Upper lobe of right lung (tissue), 1 donor: ENCODE results near the gene LINGO1. TPM values are rescaled to one million over a fixed set of nuclear protein-coding genes. Genes with fewer than 3 reads are reported as not detected.

Source experiments
- ATAC-seq: fragments of 200-7000 bp; cut with Tn5 transposase; one replicate; pipeline ENCODE4 v1.9.1; 2020; ENCODE audit warnings: mild to moderate bottlenecking, moderate library complexity
- DNase-seq: peaks from one replicate; pipeline ENCODE4 v3.0.0-alpha.2; 2020
- H3K27ac ChIP-seq: fragments of 200-600 bp; one replicate; pipeline ENCODE4 v1.8.0; 2022
- H3K27me3 ChIP-seq: fragments of 200-600 bp; one replicate; pipeline ENCODE4 v1.8.0; 2022; ENCODE audit warnings: mild to moderate bottlenecking
- H3K36me3 ChIP-seq: fragments of 200-600 bp; one replicate; pipeline ENCODE4 v1.8.0; 2022
- H3K4me1 ChIP-seq: fragments of 200-600 bp; one replicate; pipeline ENCODE4 v1.8.0; 2022
- H3K4me3 ChIP-seq: fragments of 200-600 bp; one replicate; pipeline ENCODE4 v1.8.0; 2022; ENCODE audit warnings: mild to moderate bottlenecking
- H3K9me3 ChIP-seq: fragments of 200-600 bp; one replicate; pipeline ENCODE4 v1.8.0; 2022
- intact Hi-C: fragments of 100-400 bp; cut with DNase I; formaldehyde crosslinking; loops from one replicate; pipeline ENCODE4 v1.11.0; 2022
- total RNA-seq: library from RNA; stranded (reverse); fragmentation: NEBNext Ultra II Directional; extraction: Animal tissue kit (Norgen Biotek cat#: 25700); gene quantifications from one replicate; pipeline ENCODE4 v1.2.1, GENCODE V29; 2021
- TF ChIP-seq, protein P1 (sequence below): fragments of 200-600 bp; IDR thresholded peaks from one replicate; pipeline ENCODE4 v1.8.0; 2022; ENCODE audit warnings: antibody characterized with exemption
- donor health status: DM: no; HTN: yes; CAD: no; lungs with severe emphysema.

Gene LINGO1
- total RNA-seq, 1 donor from 2014 or later, result 0.98 TPM

DNA sequence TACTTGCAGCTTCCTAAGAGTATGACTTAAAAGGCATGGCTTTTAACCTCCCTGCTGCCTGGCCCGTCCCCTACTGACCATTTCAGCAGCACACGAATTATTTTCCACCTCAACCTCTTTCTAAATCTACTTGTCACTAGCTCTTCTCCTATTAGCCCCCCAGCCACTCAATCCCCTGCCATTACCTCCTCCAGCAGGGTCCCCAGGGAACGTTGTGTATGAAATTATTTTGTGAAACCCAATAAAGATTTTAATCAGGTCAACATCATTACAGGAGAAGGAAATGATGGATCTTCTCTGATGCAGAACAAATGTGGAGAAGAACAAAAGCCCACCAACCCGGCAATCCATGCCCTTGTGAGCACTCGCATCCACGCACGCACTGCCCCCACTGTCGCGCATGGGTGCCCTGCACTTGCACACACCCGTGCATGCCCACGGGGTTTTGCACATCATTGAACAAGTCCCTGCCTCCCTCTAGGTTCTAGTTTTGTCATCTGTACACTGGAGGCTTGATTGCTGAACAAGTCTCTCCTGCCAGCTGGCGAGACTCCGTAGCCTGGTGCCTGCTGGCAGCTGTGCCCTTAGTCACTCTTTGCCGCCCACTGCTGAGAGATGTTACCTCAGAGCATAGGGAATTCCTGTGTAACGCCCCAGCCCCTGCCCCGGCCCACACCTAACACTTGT, 51.6 kb downstream of the LINGO1 start:
- Histone ChIP-seq H3K9me3 (no peaks in the 10 kb centered on the region), H3K4me1 (no peaks in the 10 kb centered on the region), H3K27ac (no peak overlapping the region), H3K27me3 (no peaks in the 10 kb centered on the region), H3K36me3 (no peaks in the 10 kb centered on the region), H3K4me3 (no peak overlapping the region)
- ATAC-seq (no peak), DNase-seq (no peak)
- TF ChIP-seq, protein P1, sequence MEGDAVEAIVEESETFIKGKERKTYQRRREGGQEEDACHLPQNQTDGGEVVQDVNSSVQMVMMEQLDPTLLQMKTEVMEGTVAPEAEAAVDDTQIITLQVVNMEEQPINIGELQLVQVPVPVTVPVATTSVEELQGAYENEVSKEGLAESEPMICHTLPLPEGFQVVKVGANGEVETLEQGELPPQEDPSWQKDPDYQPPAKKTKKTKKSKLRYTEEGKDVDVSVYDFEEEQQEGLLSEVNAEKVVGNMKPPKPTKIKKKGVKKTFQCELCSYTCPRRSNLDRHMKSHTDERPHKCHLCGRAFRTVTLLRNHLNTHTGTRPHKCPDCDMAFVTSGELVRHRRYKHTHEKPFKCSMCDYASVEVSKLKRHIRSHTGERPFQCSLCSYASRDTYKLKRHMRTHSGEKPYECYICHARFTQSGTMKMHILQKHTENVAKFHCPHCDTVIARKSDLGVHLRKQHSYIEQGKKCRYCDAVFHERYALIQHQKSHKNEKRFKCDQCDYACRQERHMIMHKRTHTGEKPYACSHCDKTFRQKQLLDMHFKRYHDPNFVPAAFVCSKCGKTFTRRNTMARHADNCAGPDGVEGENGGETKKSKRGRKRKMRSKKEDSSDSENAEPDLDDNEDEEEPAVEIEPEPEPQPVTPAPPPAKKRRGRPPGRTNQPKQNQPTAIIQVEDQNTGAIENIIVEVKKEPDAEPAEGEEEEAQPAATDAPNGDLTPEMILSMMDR, result no peak
- intact Hi-C loops, result no loop called here

DNA sequence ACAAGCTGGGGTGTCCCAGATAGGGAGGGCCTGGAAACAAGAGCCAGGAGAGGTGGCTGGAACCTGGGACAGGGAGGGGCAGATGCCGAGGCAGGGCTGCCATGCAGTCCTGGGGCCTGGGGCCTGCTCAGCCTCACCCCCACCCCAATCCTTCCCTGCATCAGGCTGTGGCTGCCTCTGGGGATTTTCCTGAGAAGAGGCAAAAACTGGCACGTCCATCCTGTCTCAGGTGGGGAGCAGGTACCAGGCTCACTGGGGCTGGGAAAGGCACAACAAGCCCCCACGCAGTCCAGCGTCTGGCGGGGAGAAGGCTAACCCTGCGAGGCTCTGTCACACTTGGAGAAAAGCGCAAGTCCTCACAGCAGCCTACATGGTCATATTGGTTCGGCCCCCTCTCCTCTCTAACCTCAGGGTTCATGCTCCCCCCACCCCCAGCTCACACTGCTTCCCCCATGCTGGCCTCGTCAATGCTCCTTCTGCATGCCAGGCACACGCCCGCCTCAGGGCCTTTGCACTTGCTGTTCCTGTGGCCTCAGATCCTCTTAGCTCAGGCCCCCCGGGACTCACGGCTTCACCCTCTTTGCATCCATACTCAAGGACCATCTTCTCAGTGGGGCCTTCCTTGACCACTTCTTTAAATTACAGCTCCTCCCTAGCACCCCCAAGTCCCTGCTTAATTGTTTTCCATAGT, 53.1 kb downstream of the LINGO1 start:
- no peaks in the 10 kb centered on the region for H3K4me1 ChIP-seq
- DNase-seq (no peak), ATAC-seq (no peak)
- no peaks in the 10 kb centered on the region for H3K36me3 ChIP-seq
- TF ChIP-seq, protein P1, result no peak
- no peak overlapping the region for H3K4me3 ChIP-seq
- H3K9me3 ChIP-seq, result no peaks in the 10 kb centered on the region
- intact Hi-C loops, result no loop called here
- no peak overlapping the region for H3K27ac ChIP-seq
- H3K27me3 ChIP-seq, result no peaks in the 10 kb centered on the region

DNA sequence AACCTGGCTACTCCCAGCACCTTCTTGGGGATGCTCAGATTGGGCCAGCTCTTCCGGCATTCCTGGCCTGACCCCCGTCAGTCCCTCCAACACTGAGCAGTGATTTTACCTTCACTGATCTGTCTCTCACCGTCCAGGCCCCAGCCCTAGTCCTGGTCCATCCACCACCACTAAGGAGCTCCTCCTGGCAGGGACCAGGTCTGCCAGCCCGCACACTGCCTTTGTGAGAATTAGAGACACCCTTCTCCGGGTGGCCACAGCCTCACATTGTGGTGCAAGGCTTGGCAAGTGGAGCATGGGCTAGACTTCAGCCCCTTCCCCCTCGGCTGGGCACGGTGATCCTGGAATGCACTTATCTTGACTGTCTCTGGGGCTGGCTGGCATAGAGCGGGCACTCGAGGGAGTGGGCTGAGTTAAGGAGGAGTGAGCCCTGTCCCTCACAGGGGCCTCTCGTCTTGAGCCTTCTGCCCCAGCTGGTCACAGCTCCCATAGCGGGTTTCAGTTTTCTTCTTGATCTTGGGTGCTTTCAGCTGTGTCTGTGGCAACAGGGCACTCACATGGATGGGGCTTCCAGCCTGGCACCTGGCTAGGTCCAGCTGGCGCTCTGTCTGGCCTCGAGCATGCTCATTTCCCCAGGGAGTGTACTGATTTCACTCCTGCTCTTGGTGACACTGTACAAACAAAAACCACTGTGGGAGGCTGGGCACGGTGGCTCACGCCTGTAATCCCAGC, 53.9 kb downstream of the LINGO1 start:
- H3K27ac ChIP-seq, result no peak overlapping the region
- H3K4me1 ChIP-seq, result no peaks in the 10 kb centered on the region
- intact Hi-C loops, result no loop called here
- TF ChIP-seq, protein P1, result no peak
- no peaks in the 10 kb centered on the region for H3K9me3 ChIP-seq
- H3K36me3 ChIP-seq, result no peaks in the 10 kb centered on the region
- no peaks in the 10 kb centered on the region for H3K27me3 ChIP-seq
- ATAC-seq, result no peak
- H3K4me3 ChIP-seq, result no peak overlapping the region
- no peak for DNase-seq

DNA sequence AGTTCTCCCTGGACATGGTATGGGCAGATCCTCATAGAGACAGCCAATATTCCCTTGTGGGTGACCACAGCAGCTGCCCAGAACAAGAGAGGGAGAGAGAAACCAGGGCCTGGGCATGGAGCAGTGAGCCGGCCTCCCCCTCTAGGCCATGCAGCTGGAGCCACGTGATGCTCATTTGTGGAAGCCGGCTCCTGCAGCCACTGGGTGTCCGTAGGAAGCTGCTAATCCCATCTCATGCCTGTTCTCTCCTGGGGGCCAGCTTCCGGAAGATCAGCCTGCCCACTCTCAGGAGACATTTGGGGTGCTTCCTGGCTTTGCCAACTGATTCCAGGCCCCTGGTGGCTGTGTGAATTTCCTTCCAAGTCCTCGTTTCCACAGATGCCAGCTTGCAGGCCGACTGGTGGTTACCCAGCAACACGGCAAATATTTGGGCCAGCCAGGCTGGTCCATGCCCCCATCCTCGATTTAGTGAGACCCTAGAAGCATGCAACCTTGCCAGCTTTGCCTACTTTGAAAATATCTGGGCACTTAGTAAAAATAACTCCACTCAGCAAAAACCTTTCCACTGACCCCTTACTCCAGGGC, 55.3 kb downstream of the LINGO1 start:
- intact Hi-C loops, result no loop called here
- TF ChIP-seq, protein P1, result no peak
- no peaks in the 10 kb centered on the region for H3K27me3 ChIP-seq
- no peaks in the 10 kb centered on the region for H3K4me1 ChIP-seq
- no peak overlapping the region for H3K4me3 ChIP-seq
- H3K27ac ChIP-seq, result no peak overlapping the region
- ATAC-seq (no peak), DNase-seq (no peak)
- no peaks in the 10 kb centered on the region for H3K9me3 ChIP-seq
- no peaks in the 10 kb centered on the region for H3K36me3 ChIP-seq

DNA sequence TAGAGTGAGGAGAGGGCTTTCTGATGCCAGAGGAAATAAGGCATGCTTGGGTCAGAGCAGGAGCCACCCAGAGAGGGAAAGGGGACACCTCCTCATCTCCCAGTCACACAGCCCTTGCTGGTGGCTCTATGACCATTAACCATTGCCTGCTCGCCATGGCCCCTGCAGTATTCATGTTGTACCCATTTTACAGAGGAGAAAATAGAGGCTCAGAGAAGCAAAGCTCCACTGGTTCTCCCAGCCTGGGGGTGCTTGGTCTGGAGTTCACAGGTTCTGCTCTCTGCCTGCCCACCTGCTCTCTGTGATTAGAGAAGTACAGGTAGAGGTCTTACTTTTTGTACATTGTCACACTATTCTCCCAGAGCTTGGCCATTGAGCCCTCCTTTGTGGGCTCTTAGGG, 56.2 kb downstream of the LINGO1 start:
- DNase-seq (no peak), ATAC-seq (no peak)
- intact Hi-C loops, result no loop called here
- no peaks in the 10 kb centered on the region for H3K36me3 ChIP-seq
- H3K27me3 ChIP-seq, result no peaks in the 10 kb centered on the region
- no peaks in the 10 kb centered on the region for H3K9me3 ChIP-seq
- no peaks in the 10 kb centered on the region for H3K4me1 ChIP-seq
- TF ChIP-seq, protein P1, result no peak
- no peak overlapping the region for H3K4me3 ChIP-seq
- no peak overlapping the region for H3K27ac ChIP-seq
